Peyer's patch (tissue), 4 donors: ENCODE data around the gene CDKAL1.

Experiments used
- CTCF ChIP-seq, 6 experiments: fragments of 450-650 bp in 4 of 6; fragments of 200-600 bp in 2 of 6; sonication (generic) in 1 of 6; IDR thresholded peaks; one replicate each; pipeline ENCODE4 v1.5.1; 2017 to 2019; ENCODE audit warnings: antibody characterized with exemption in 6 of 6, mild to moderate bottlenecking in 3 of 6, moderate library complexity in 1 of 6
- POLR2A ChIP-seq, 2 donors: fragments of 450-650 bp; IDR thresholded peaks; one replicate each; pipeline ENCODE4 v1.5.1; 2017; ENCODE audit warnings: antibody characterized with exemption in 2 of 2, mild to moderate bottlenecking in 2 of 2, moderate library complexity in 2 of 2

- TF ChIP-seq CTCF (IDR thresholded peaks at IDR 0.05) = no peak
- no peak for TF ChIP-seq POLR2A (IDR thresholded peaks at IDR 0.05)
Observed at GRCh38 chr6:20755631-20756030, 221.4 kb downstream of the CDKAL1 start.
